ENCODE measurements around the gene MISP.
A peak's percentile ranks its signal among the peaks of the same experiment; 100 is the strongest.
"Not testable (repeated sequence)": the region's sequence is repeated elsewhere in the genome, so short reads cannot be mapped to it uniquely, and the experiment has no call there.

The MISP gene, protein sequence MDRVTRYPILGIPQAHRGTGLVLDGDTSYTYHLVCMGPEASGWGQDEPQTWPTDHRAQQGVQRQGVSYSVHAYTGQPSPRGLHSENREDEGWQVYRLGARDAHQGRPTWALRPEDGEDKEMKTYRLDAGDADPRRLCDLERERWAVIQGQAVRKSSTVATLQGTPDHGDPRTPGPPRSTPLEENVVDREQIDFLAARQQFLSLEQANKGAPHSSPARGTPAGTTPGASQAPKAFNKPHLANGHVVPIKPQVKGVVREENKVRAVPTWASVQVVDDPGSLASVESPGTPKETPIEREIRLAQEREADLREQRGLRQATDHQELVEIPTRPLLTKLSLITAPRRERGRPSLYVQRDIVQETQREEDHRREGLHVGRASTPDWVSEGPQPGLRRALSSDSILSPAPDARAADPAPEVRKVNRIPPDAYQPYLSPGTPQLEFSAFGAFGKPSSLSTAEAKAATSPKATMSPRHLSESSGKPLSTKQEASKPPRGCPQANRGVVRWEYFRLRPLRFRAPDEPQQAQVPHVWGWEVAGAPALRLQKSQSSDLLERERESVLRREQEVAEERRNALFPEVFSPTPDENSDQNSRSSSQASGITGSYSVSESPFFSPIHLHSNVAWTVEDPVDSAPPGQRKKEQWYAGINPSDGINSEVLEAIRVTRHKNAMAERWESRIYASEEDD

GRCh38 chr19:750640-751423, at the start of gene MISP:
Gene MISP (plus strand): TSS chr19:751112. CDS start chr19:756947, 5,835 bp downstream.
- no peak within 1 kb of the TSS for H3K4me3 ChIP-seq
- H3K4me1 ChIP-seq, result peaks cover 20% of the 10 kb centered on the region
- H3K4me2 ChIP-seq, result no peak within 1 kb of the TSS
- H3K9me3 ChIP-seq, result peaks cover 19% of the 10 kb centered on the region
- peaks cover 22% of the 10 kb centered on the region for H3K36me3 ChIP-seq
- no peaks in the 10 kb centered on the region for H3K27me3 ChIP-seq
- no peak within 1 kb of the TSS for H3K27ac ChIP-seq
- no peak within 1 kb of the TSS for H3K9ac ChIP-seq
- no peak for TF ChIP-seq Cebpa-rat (IDR thresholded peaks at IDR 0.05)
- H4K20me1 ChIP-seq, result 0 out of 2 replicates have a peak, but pooled peaks cover 11% of the 10 kb centered on the region

GRCh38 chr19:702847-703246, 48.1 kb upstream of the MISP start:
- not testable (repeated sequence) for H4K20me1 ChIP-seq, H3K9me3 ChIP-seq, H3K36me3 ChIP-seq, H3K27me3 ChIP-seq
- Histone ChIP-seq H3K4me1 (peaks cover 72% of the 10 kb centered on the region), H3K4me3 (peak overlapping the region; percentile 68), H3K4me2 (peak overlapping the region; percentile 81), H3K27ac (peak overlapping the region; percentile 69), H3K9ac (peak overlapping the region; percentile 67)

GRCh38 chr19:703329-703650, 47.6 kb upstream of the MISP start:
- Histone ChIP-seq H3K36me3 (no peaks in the 10 kb centered on the region), H3K9ac (peak overlapping the region; percentile 67), H3K4me3 (peak overlapping the region; percentile 68), H3K27me3 (no peaks in the 10 kb centered on the region), H3K9me3 (no peaks in the 10 kb centered on the region), H3K4me2 (peak overlapping the region; percentile 81), H3K27ac (peak overlapping the region; percentile 69), H3K4me1 (peaks cover 72% of the 10 kb centered on the region), H4K20me1 (no peaks in the 10 kb centered on the region)
- TF ChIP-seq Cebpa-rat (IDR thresholded peaks at IDR 0.05), result no peak

GRCh38 chr19:703651-704446, 47.1 kb upstream of the MISP start:
- H3K4me3 ChIP-seq, result peak overlapping the region; percentile 68

GRCh38 chr19:704447-704741, 46.5 kb upstream of the MISP start:
- H3K36me3 ChIP-seq, result no peaks in the 10 kb centered on the region
- peak overlapping the region; percentile 61; the same call in 1 of the 2 replicates for H3K9ac ChIP-seq
- peak overlapping the region; percentile 93 for H3K4me2 ChIP-seq
- peak overlapping the region; percentile 63 for H3K27ac ChIP-seq
- peak overlapping the region; percentile 54 for H3K4me3 ChIP-seq
- no peaks in the 10 kb centered on the region for H3K27me3 ChIP-seq
- TF ChIP-seq Cebpa-rat (IDR thresholded peaks at IDR 0.05), result no peak
- no peaks in the 10 kb centered on the region for H3K9me3 ChIP-seq
- H3K4me1 ChIP-seq, result peaks cover 64% of the 10 kb centered on the region
- no peaks in the 10 kb centered on the region for H4K20me1 ChIP-seq

More at GRCh38 chr19:703651-704446, 47.1 kb upstream of the MISP start:
- Histone ChIP-seq H3K27me3 (no peaks in the 10 kb centered on the region), H3K4me2 (peak overlapping the region; percentile 93), H4K20me1 (no peaks in the 10 kb centered on the region), H3K36me3 (no peaks in the 10 kb centered on the region), H3K4me1 (peaks cover 69% of the 10 kb centered on the region), H3K9me3 (no peaks in the 10 kb centered on the region), H3K27ac (peak overlapping the region; percentile 69), H3K9ac (peak overlapping the region; percentile 67)
- TF ChIP-seq Cebpa-rat (IDR thresholded peaks at IDR 0.05), result no peak

GRCh38 chr19:708154-709143, 42.5 kb upstream of the MISP start, which contains the start of gene PALM:
Gene PALM (plus strand): TSS chr19:708935. CDS start chr19:709147, 212 bp downstream.
- no peak for TF ChIP-seq Cebpa-rat (IDR thresholded peaks at IDR 0.05)
- Histone ChIP-seq H3K9ac (peak within 1 kb of the TSS; percentile 88), H3K27ac (peak within 1 kb of the TSS; percentile 91), H3K36me3 (0 out of 2 replicates have a peak, but pooled peaks cover 8% of the 10 kb centered on the region), H3K4me1 (peaks cover 58% of the 10 kb centered on the region), H3K4me3 (peak within 1 kb of the TSS; percentile 94), H3K4me2 (peak within 1 kb of the TSS; percentile 100), H3K27me3 (no peaks in the 10 kb centered on the region), H3K9me3 (no peaks in the 10 kb centered on the region), H4K20me1 (peaks cover 29% of the 10 kb centered on the region)

GRCh38 chr19:709196-709964, 41.5 kb upstream of the MISP start:
- Histone ChIP-seq H3K4me3 (peak overlapping the region; percentile 94), H4K20me1 (peaks cover 33% of the 10 kb centered on the region), H3K4me2 (peak overlapping the region; percentile 100), H3K27me3 (no peaks in the 10 kb centered on the region), H3K27ac (peak overlapping the region; percentile 91), H3K9me3 (no peaks in the 10 kb centered on the region), H3K9ac (peak overlapping the region; percentile 88), H3K4me1 (peaks cover 56% of the 10 kb centered on the region), H3K36me3 (peaks cover 10% of the 10 kb centered on the region; the same call in 1 of the 2 replicates)
- no peak for TF ChIP-seq Cebpa-rat (IDR thresholded peaks at IDR 0.05)

Data from BLaER1 (cell line).